Epithelial cell of proximal tubule (primary cell): ENCODE measurements around the gene TMEM98. TPM values are rescaled to one million over a fixed set of nuclear protein-coding genes. Genes with fewer than 3 reads are reported as not detected.
"Not testable (repeated sequence)": the region's sequence is repeated elsewhere in the genome, so short reads cannot be mapped to it uniquely, and the experiment has no call there.

Experiments
- DNase-seq: peaks from one replicate; pipeline ENCODE4 v3.0.0-alpha.2; 2011; ENCODE audit warnings: low read depth
- H3K4me3 ChIP-seq: 2 replicates; pipeline ENCODE4 v1.5.1; 2011; ENCODE audit warnings: low read depth, mild to moderate bottlenecking, low read length
- CTCF ChIP-seq: conservative IDR thresholded peaks from 2 replicates; pipeline ENCODE4 v1.5.1; 2012; ENCODE audit warnings: low read depth, mild to moderate bottlenecking, low read length
- total RNA-seq: library from RNA; depleted of rRNA; stranded (reverse); fragments of >200 nt; gene quantifications from 2 replicates; pipeline ENCODE4 v1.2.3, GENCODE V29; 2015

Gene TMEM98
- total RNA-seq, 1 donor from 2014 or later = 180 TPM

GRCh38 chr17:32943647-32944191 lies 15.8 kb downstream of the TMEM98 start:
- DNase-seq = peak; percentile 75
- TF ChIP-seq CTCF = no peak
- no peak overlapping the region for H3K4me3 ChIP-seq

GRCh38 chr17:32944248-32945020 lies 16.5 kb downstream of the TMEM98 start:
- no peak overlapping the region for H3K4me3 ChIP-seq
- no peak for DNase-seq
- no peak for TF ChIP-seq CTCF

- TF ChIP-seq CTCF = no peak
- DNase-seq = no peak
- no peak overlapping the region for H3K4me3 ChIP-seq
Observed at GRCh38 chr17:32946375-32947135, 18.6 kb downstream of the TMEM98 start.

GRCh38 chr17:32947736-32948135 lies 19.8 kb downstream of the TMEM98 start:
- no peak for DNase-seq
- TF ChIP-seq CTCF = no peak

GRCh38 chr17:32949181-32949580 lies 21.2 kb downstream of the TMEM98 start:
- TF ChIP-seq CTCF = no peak
- no peak for DNase-seq
- no peak overlapping the region for H3K4me3 ChIP-seq

More at GRCh38 chr17:32947736-32948135, 19.8 kb downstream of the TMEM98 start:
- no peak overlapping the region for H3K4me3 ChIP-seq

- DNase-seq, H3K4me3 ChIP-seq: not testable (repeated sequence)
Observed at GRCh38 chr17:32952491-32952890, 24.5 kb downstream of the TMEM98 start.

GRCh38 chr17:32953045-32953444 lies 25.1 kb downstream of the TMEM98 start:
- no peak for DNase-seq
- H3K4me3 ChIP-seq = no peak overlapping the region
- TF ChIP-seq CTCF = no peak
